Activated naive CD8-positive, alpha-beta T cell (primary cell): ENCODE results near the gene LINC01488.

Source experiments
- H3K27ac Mint-ChIP-seq: one replicate; pipeline ENCODE4 v1.8.0; 2021; ENCODE audit warnings: mixed read lengths
- H3K27me3 Mint-ChIP-seq: one replicate; pipeline ENCODE4 v1.8.0; 2021; ENCODE audit warnings: mixed read lengths
- H3K36me3 Mint-ChIP-seq: one replicate; pipeline ENCODE4 v1.8.0; 2021; ENCODE audit warnings: mixed read lengths
- H3K4me1 Mint-ChIP-seq: one replicate; pipeline ENCODE4 v1.8.0; 2021; ENCODE audit warnings: low read depth, mixed read lengths
- H3K4me3 Mint-ChIP-seq: one replicate; pipeline ENCODE4 v1.8.0; 2021; ENCODE audit warnings: mild to moderate bottlenecking, mixed read lengths
- H3K9me3 Mint-ChIP-seq: one replicate; pipeline ENCODE4 v1.8.0; 2021; ENCODE audit warnings: low read depth, mixed read lengths

Gene LINC01488

DNA sequence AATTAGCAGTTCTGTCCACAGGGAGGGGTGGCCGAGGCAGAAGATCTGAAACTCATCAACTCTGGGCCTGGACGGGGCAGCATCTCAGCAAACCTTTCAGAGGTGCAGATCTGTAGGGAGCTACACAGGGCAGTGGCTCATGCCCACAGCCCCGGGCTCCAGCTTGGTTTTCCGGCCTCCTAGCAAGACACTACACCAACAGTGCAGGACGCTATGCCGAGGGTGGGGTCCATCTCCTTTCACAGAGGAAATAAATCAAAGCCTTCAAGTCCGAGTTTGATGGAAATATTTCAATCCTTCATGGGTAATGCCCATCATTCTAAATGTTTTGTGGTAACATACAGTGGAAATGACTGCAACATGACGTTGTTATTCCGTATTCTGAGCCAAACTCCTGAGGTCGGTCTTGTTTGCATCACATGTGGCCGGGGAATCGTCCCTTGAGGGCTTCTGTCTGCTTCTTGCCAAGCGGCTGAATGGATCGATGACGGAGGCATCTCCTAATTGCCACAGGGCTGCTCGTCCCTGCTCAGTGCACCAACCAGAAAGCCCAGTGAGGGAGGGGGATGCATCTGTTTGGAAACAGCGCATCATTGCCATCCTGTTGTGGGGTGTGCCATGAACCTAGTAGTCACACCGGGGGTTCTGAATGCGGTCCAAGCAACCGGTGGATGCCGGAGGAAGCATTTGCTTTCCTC is 30.0 kb downstream of the LINC01488 start:
- peaks cover 3% of the 10 kb centered on the region for H3K27me3 Mint-ChIP-seq

DNA sequence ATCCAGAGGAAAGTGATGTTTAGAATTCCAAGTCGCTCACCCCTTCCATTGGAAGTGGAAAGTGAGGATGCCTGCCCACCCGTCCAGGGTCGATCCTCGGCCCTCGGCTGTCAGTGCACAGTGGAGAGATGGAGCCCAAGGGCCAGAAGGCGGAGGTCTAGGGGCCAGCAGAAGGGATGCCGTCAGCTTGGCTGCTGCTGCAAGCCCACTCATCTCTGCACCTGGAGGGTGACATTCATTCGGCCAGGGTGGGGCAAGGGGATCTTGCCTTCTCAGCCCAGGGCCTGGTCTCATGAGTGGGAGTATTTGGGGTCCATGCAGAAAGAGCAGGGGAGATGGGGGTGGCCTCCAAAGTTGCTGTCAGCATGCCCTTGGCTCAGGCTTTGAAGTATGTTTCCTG is 30.7 kb downstream of the LINC01488 start:
- Mint-ChIP-seq H3K9me3 (no peaks in the 10 kb centered on the region), H3K27ac (no peak overlapping the region), H3K36me3 (peaks cover 2% of the 10 kb centered on the region), H3K27me3 (peaks cover 3% of the 10 kb centered on the region), H3K4me1 (peaks cover 6% of the 10 kb centered on the region), H3K4me3 (no peak overlapping the region)

More for the DNA sequence above, 30.0 kb downstream of the LINC01488 start:
- Mint-ChIP-seq H3K4me1 (peaks cover 6% of the 10 kb centered on the region), H3K27ac (no peak overlapping the region), H3K4me3 (no peak overlapping the region), H3K9me3 (no peaks in the 10 kb centered on the region), H3K36me3 (peaks cover 2% of the 10 kb centered on the region)

DNA sequence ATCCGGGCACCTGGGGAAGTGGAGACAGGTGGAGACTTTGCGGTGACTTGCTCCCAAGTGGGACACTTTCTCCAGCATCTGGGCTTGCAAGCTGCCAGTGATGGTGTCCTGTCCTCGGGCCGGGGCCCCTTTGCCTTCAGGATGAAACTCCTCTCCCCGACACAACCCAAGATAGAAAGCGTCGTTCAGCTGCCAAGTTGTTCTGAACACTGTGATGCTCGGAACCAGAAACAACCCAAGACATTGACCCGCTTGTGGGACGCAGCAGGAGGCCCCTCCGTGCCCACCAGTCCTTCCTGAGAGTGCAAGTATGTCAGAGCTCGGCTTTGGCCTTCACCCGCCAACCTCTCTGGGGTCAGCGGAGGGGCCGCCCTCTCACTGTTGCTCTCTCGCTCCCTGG is 31.3 kb downstream of the LINC01488 start:
- Mint-ChIP-seq H3K36me3 (peaks cover 2% of the 10 kb centered on the region), H3K4me1 (peaks cover 6% of the 10 kb centered on the region), H3K9me3 (no peaks in the 10 kb centered on the region), H3K4me3 (no peak overlapping the region), H3K27ac (no peak overlapping the region), H3K27me3 (peaks cover 3% of the 10 kb centered on the region)

DNA sequence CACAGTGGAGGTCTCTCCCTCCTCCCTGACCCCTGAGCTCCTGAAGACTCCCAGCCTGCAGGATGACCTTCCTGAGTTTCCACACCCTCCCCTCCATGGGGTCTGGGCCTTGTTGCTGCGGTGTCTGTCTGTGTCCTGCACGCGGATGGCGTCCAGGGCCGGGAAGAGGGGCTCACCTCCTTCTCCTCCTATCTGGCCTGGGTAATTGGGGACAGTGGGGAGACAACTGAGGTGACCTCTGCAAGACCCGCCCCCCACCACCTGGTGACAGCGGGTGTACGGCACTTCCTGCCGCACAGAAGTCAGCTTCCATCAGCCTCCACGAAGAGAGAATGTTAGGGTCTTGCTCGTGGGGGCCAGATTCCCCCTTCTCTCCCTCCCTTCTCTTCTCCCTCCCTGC is 31.7 kb downstream of the LINC01488 start:
- H3K27ac Mint-ChIP-seq, result no peak overlapping the region
- H3K4me1 Mint-ChIP-seq, result peaks cover 6% of the 10 kb centered on the region
- H3K4me3 Mint-ChIP-seq, result no peak overlapping the region
- peaks cover 4% of the 10 kb centered on the region for H3K27me3 Mint-ChIP-seq
- H3K9me3 Mint-ChIP-seq, result peaks cover 2% of the 10 kb centered on the region
- H3K36me3 Mint-ChIP-seq, result peaks cover 2% of the 10 kb centered on the region

DNA sequence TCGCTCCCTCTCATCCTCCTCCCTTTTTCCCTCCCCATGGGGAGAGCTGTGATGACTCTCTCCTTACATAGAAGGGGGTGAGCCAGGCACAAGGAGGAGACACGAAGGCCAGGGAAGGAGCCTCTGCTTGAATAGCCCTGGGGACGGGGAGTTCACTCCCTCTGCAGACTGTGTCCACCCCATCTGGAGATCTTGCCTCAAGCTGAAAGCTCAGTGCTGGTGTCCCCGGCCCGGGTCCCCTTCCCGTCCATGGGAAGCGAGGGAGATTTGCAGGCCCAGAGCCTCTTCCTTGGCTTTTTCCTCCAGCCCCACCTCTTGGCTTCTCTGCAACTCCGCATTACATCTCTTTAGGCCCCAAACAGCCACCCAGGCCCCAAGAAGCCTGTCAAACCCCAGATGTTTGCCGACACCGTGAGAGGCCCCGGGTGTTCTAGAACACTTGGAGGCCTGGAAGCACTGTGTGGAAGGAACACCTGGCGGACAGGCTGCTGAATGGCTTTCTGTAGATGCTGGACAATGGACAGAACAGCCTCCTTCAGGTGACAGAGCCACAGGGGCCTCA is 32.3 kb downstream of the LINC01488 start:
- peaks cover 7% of the 10 kb centered on the region for H3K9me3 Mint-ChIP-seq
- no peak overlapping the region for H3K4me3 Mint-ChIP-seq
- H3K36me3 Mint-ChIP-seq, result peaks cover 5% of the 10 kb centered on the region
- peaks cover 7% of the 10 kb centered on the region for H3K27me3 Mint-ChIP-seq
- no peak overlapping the region for H3K27ac Mint-ChIP-seq
- peaks cover 5% of the 10 kb centered on the region for H3K4me1 Mint-ChIP-seq

DNA sequence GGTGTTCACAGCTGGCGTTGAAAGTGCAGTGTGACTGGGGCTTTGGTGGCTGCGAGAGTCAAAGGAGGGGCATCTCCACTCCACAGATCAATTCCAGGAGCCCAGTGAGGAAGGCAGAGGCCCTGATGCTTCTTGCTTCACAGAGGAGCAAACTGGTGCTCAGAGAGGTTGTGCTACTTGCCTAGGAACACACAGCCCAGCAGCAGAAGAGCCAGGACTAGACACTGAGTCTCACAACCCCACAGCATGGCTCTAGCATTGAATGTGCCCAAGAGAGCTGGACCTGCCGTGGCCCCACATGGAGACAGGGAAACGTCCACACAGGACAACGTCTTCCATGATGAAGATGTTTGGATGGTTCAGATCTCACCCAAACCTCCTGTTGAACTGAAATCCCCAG is 33.3 kb downstream of the LINC01488 start:
- no peaks in the 10 kb centered on the region for H3K4me1 Mint-ChIP-seq
- H3K9me3 Mint-ChIP-seq, result peaks cover 10% of the 10 kb centered on the region
- H3K27ac Mint-ChIP-seq, result no peak overlapping the region
- no peak overlapping the region for H3K4me3 Mint-ChIP-seq
- peaks cover 7% of the 10 kb centered on the region for H3K27me3 Mint-ChIP-seq
- H3K36me3 Mint-ChIP-seq, result peaks cover 5% of the 10 kb centered on the region

DNA sequence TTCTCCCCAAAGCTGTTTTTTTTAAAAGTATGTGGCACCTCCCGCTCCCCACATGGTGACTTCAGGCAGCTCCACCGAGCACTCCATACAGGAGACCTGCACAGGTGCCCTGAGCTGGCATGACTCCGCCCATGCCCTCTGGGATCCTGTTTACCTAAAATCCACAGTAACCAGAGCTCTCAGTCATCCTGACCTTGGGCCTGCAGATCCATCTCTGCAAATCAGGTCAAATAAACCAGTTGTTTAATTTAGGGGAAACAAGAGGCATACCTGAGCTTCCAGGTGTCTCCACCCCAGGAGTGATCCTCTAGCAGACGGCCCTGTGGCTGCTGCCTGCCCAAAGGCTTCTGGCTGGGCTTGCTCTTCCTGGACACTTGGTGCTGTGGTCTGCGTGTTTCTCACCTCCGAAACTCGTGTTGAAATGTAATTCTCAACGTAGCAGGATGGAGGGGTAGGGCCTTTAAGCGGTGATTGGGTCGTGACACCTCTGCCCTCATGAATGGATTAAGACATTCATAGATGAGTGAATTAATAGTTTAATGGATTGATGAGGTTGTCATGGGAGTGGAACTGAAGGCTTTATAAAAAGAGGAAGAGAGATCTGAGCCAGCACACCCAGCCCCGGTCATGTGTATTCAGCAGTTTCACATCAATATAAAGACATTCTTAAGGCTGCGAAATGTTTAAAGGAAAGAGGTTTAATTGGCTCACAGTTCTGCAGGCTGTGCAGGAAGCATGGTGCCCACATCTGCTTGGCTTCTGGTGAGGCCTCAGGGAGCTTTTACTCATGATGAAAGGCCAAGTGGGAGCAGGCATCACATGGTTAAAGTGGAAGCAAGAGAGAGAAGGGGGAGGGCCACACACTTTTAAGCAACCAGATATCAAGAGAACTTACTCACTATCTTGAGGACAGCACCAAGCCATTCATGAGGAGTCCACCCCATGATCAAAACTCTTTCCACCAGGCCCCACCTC is 34.1 kb downstream of the LINC01488 start:
- no peaks in the 10 kb centered on the region for H3K4me1 Mint-ChIP-seq
- H3K27me3 Mint-ChIP-seq, result peaks cover 7% of the 10 kb centered on the region
- peaks cover 10% of the 10 kb centered on the region for H3K9me3 Mint-ChIP-seq
- no peak overlapping the region for H3K4me3 Mint-ChIP-seq
- H3K27ac Mint-ChIP-seq, result no peak overlapping the region
- peaks cover 5% of the 10 kb centered on the region for H3K36me3 Mint-ChIP-seq

DNA sequence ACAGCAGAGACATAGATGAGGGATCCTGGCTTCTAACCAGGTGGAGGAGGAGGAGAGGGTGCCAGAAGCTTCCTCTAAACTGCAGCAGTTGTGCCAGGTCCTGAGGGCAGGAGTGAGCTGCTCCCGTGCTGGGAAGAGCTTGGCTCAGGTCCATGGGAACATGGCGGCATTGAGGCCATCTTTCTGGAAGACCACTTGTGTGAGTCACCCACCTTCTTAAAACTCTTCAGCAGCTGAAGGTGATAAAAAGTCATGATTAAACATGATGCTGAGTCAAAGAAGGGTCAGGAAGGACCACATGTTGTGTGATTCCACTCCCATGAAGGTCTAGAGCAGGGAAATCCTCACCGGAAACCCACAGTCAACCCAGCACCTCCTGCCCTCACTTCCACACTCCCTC is 35.1 kb downstream of the LINC01488 start:
- peaks cover 7% of the 10 kb centered on the region for H3K27me3 Mint-ChIP-seq
- H3K9me3 Mint-ChIP-seq, result peaks cover 10% of the 10 kb centered on the region
- H3K4me1 Mint-ChIP-seq, result no peaks in the 10 kb centered on the region
- H3K4me3 Mint-ChIP-seq, result no peak overlapping the region
- H3K36me3 Mint-ChIP-seq, result peaks cover 5% of the 10 kb centered on the region
- no peak overlapping the region for H3K27ac Mint-ChIP-seq

DNA sequence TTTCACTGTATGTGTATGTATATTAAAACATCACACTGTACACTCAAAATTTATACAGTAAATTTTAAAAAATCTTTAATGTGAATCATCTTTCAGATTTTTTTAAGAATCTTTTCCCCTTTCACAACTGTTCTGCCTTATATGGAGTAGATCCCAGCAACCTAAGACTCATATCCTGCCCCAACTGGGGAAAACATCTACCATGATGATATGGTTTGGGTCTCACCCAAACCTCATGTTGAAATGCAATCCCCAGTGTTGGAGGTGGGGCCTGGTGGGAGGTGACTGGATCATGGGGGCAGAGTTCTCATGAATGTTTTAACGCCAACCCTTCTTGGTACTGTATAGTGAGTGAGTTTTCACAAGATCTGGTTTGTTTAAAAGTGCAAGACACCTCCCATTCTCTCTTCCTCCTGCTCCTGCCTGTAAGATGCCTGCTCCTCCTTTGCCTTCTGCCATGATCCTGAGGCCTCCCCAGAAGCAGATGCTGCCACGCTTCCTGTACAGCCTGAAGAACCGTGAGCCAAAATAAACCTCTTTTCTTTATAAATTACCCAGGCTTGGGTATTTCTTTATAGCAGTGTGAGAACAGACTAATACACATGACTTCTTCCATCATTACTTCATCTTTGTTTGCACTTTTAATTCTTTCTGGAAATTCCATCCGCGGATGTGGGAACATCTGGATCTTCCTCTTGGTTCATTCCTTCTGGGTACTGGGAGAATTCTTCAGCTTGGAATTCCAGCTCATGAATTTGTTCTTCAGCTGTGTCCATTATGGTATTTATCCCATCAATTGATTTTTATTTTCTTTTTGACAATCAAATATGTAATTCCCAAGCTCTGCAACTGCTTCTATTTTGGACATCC is 36.9 kb downstream of the LINC01488 start:
- H3K4me1 Mint-ChIP-seq, result no peaks in the 10 kb centered on the region
- H3K9me3 Mint-ChIP-seq, result peaks cover 10% of the 10 kb centered on the region
- H3K4me3 Mint-ChIP-seq, result no peak overlapping the region
- H3K36me3 Mint-ChIP-seq, result peaks cover 5% of the 10 kb centered on the region
- H3K27ac Mint-ChIP-seq, result no peak overlapping the region
- H3K27me3 Mint-ChIP-seq, result peaks cover 7% of the 10 kb centered on the region

DNA sequence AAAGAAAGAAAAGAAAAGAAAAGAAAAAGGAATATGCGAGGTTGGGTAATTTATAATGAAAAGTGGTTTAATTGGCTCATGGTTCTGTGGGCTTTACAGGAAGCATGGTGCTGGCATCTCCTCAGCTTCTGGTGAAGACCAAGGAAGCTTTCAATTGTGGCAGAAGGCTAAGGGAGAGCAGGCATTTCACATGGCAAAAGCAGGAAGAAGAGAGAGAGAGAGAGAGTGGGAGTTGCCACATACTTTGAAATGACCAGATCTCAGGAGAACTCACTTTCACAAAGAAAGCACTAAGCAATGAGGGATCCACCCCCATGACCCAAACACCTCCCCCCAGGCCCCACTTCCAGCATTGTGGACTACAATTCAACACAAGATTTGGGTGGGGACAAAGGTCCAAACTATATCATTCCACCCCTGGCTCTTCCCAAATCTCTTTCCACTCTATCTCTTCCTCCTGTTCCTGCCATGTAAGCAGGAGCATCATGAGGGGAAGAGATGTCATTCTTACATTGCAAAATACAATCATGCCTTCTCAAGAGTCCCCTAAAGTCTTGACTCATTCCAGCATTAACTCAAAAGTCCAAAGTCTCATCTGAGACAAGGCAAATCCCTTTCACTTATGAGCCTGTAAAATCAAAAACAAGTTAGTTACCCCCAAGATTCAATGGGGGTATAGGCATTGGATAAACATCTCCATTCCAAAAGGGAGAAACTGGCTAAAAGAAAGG is 38.9 kb downstream of the LINC01488 start:
- no peak overlapping the region for H3K27ac Mint-ChIP-seq
- H3K4me3 Mint-ChIP-seq, result no peak overlapping the region
- H3K27me3 Mint-ChIP-seq, result peaks cover 7% of the 10 kb centered on the region
- H3K4me1 Mint-ChIP-seq, result no peaks in the 10 kb centered on the region
- peaks cover 5% of the 10 kb centered on the region for H3K36me3 Mint-ChIP-seq
- peaks cover 10% of the 10 kb centered on the region for H3K9me3 Mint-ChIP-seq

DNA sequence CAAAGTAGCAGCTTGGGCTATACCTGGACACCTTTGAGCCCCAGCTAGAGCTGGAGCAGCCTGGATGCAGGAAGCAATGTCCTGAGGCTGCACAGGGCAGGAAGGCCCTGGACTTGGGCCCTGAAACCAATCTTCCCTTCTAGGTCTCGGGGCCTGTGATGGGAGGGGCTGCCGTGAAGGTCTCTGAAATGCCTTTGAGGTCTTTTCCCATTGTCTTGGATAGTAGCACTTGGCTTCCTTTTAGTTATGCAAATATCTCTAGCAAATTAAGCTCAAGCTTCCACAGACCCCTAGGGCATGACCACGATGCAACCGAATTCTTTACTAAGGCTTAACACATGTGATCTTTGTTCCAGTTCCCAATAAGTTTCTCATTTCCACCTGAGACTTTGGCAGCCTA is 40.0 kb downstream of the LINC01488 start:
- Mint-ChIP-seq H3K27me3 (peaks cover 7% of the 10 kb centered on the region), H3K4me3 (no peak overlapping the region), H3K27ac (no peak overlapping the region)

DNA sequence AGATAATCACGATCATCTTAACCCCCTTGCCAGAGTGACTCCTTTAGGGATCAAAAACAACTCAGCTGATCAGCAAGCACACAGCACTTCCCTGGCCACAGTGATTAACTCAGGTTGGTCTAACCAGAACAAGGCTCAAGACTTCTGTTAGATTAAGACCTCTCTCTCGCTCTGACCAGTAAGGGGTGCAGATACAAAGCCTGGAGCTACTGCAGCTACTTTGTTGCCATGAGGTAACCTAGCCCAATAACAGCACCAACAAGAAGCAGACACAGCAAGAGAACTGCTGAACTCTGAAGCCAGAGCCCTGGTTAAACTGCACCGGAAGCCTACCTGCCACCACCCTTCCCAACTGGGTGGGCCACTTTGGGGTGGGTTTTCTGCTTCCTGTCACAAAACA is 42.0 kb downstream of the LINC01488 start:
- H3K4me3 Mint-ChIP-seq, result no peak overlapping the region
- no peaks in the 10 kb centered on the region for H3K4me1 Mint-ChIP-seq
- H3K9me3 Mint-ChIP-seq, result peaks cover 5% of the 10 kb centered on the region
- peaks cover 2% of the 10 kb centered on the region for H3K36me3 Mint-ChIP-seq
- peaks cover 3% of the 10 kb centered on the region for H3K27me3 Mint-ChIP-seq
- H3K27ac Mint-ChIP-seq, result no peak overlapping the region

More for the DNA sequence above, 40.0 kb downstream of the LINC01488 start:
- peaks cover 4% of the 10 kb centered on the region for H3K36me3 Mint-ChIP-seq
- peaks cover 10% of the 10 kb centered on the region for H3K9me3 Mint-ChIP-seq
- no peaks in the 10 kb centered on the region for H3K4me1 Mint-ChIP-seq

DNA sequence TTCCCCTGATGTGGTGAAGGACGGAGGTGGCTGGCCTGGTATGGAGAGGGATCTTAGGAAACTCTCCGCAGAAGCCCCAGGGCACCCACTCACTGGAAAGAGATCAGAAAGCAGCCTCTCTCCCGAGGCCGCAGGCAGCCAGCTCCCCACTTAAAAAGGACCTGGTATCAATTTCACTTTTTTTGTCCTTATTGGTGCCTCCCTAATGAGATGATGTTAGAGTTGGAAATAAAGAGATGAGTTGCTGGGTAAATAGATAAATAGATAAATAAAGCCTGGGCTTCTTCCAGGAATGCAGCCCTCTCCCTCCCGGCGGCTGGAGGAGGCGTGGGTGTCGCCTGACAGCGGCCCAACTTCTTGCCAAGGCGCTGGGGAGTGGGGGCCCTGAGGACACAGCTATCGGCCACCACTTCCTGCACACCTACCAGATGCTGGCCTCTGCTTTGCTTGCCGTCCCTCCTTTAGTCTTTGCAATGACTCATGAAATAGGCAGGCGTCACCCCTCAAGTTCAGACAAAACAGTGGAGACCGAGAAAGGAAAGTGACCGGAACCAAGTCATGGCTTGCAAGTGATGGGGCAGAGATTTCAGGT is 42.9 kb downstream of the LINC01488 start:
- H3K27ac Mint-ChIP-seq, result no peak overlapping the region
- no peak overlapping the region for H3K4me3 Mint-ChIP-seq
- H3K4me1 Mint-ChIP-seq, result no peaks in the 10 kb centered on the region
- no peaks in the 10 kb centered on the region for H3K9me3 Mint-ChIP-seq
- peaks cover 6% of the 10 kb centered on the region for H3K27me3 Mint-ChIP-seq
- H3K36me3 Mint-ChIP-seq, result no peaks in the 10 kb centered on the region
